MCF 10A (cell line): ENCODE results near the gene RRAS. TPM values are rescaled to one million over a fixed set of nuclear protein-coding genes. Genes with fewer than 3 reads are reported as not detected.

Experiments
- BruUV-seq: library from RNA; stranded (reverse); fragments of 400-500 nt; replicated peaks from 2 replicates; lab custom pipeline; 2021; lab: Mats Ljungman, UMichigan
- CTCF ChIA-PET: fragments of 300-600 bp; sonication (Branson Sonifier 250); formaldehyde crosslinking; extraction: SDS; loops from one replicate; lab custom pipeline; 2021; ENCODE audit warnings: antibody characterized with exemption, inconsistent platforms; lab: Yijun Ruan, JAX
- POLR2A ChIA-PET: fragments of 300-600, 350-650 bp; sonication (Branson Sonifier 250); formaldehyde crosslinking; extraction: SDS; loops from one replicate; lab custom pipeline; 2020; ENCODE audit warnings: antibody characterized with exemption, inconsistent platforms; lab: Yijun Ruan, JAX
- DNase-seq: peaks from one replicate; pipeline ENCODE4 v3.0.0-alpha.2; 2018; ENCODE audit not compliant: unreplicated experiment
- H3K27ac Mint-ChIP-seq: one replicate; pipeline ENCODE4 v1.8.0; 2022; ENCODE audit warnings: mild to moderate bottlenecking, low read depth, mixed read lengths; ENCODE audit not compliant: unreplicated experiment
- H3K27me3 Mint-ChIP-seq: one replicate; pipeline ENCODE4 v1.8.0; 2022; ENCODE audit warnings: mixed read lengths; ENCODE audit not compliant: insufficient read depth, unreplicated experiment
- H3K36me3 Mint-ChIP-seq: one replicate; pipeline ENCODE4 v1.8.0; 2022; ENCODE audit warnings: mild to moderate bottlenecking, moderate library complexity, mixed read lengths; ENCODE audit not compliant: insufficient read depth, unreplicated experiment
- H3K4me1 Mint-ChIP-seq: one replicate; pipeline ENCODE4 v1.8.0; 2022; ENCODE audit warnings: mixed read lengths; ENCODE audit not compliant: insufficient read depth, unreplicated experiment
- H3K4me3 Mint-ChIP-seq: one replicate; pipeline ENCODE4 v1.8.0; 2022; ENCODE audit warnings: mild to moderate bottlenecking, moderate library complexity, mixed read lengths; ENCODE audit not compliant: unreplicated experiment
- H3K9me3 Mint-ChIP-seq: one replicate; pipeline ENCODE4 v1.8.0; 2022; ENCODE audit warnings: mixed read lengths; ENCODE audit not compliant: unreplicated experiment
- CTCF ChIP-seq: fragments of 200-600 bp; IDR thresholded peaks from one replicate; pipeline ENCODE4 v1.8.0; 2022; ENCODE audit warnings: antibody characterized with exemption, mild to moderate bottlenecking; ENCODE audit not compliant: unreplicated experiment
- intact Hi-C: fragments of 100-400 bp; cut with micrococcal nuclease; formaldehyde crosslinking; loops from 2 replicates; pipeline ENCODE4 v1.14.1; 2022
- total RNA-seq: library from RNA; stranded (reverse); gene quantifications from 2 replicates; pipeline ENCODE4 v1.2.3, GENCODE V29; 2022

The RRAS gene
- total RNA-seq, 1 experiment from 2014 or later: 37.6 TPM

GRCh38 chr19:49665036-49665350 lies 25.1 kb upstream of the RRAS start:
- H3K9me3 Mint-ChIP-seq: no peaks in the 10 kb centered on the region
- CTCF ChIA-PET: interaction anchor here (0.7 to 1.7 kb wide), 5 partner anchors 8 to 132 kb away, joined by 3 to 5 read pairs (median 3); no protein-coding TSS in a partner anchor
- H3K4me1 Mint-ChIP-seq: peaks cover 17% of the 10 kb centered on the region
- H3K27me3 Mint-ChIP-seq: no peaks in the 10 kb centered on the region
- H3K36me3 Mint-ChIP-seq: peaks cover 38% of the 10 kb centered on the region
- no TSS peak for BruUV-seq
- peak; percentile 9 for DNase-seq
- peak overlapping the region; percentile 91 for H3K27ac Mint-ChIP-seq
- no peak for TF ChIP-seq CTCF
- peak overlapping the region; percentile 91 for H3K4me3 Mint-ChIP-seq
- intact Hi-C loops: loop anchor here (1.0 kb wide), 1 partner anchor 23 kb away; the partner anchor contains the start of gene SCAF1
- POLR2A ChIA-PET: interaction anchor here (0.7 to 11.4 kb wide), 26 partner anchors 10 to 1031 kb away, joined by 3 to 167 read pairs (median 6); partner anchors contain the start of genes AKT1S1, ALDH16A1, AP2A1 and NOSIP

- peaks cover 42% of the 10 kb centered on the region for H3K36me3 Mint-ChIP-seq
- H3K9me3 Mint-ChIP-seq: no peaks in the 10 kb centered on the region
- H3K4me3 Mint-ChIP-seq: peak overlapping the region; percentile 91
- peaks cover 17% of the 10 kb centered on the region for H3K4me1 Mint-ChIP-seq
- TF ChIP-seq CTCF: no peak
- H3K27ac Mint-ChIP-seq: peak overlapping the region; percentile 91
- intact Hi-C loops: loop anchor here (1.0 kb wide), 1 partner anchor 22 kb away; the partner anchor contains the start of gene SCAF1
- CTCF ChIA-PET: interaction anchor here (0.6 to 1.7 kb wide), 8 partner anchors 8 to 132 kb away, joined by 3 to 5 read pairs (median 3); no protein-coding TSS in a partner anchor
- POLR2A ChIA-PET: interaction anchor here (0.7 to 11.4 kb wide), 27 partner anchors 9 to 1030 kb away, joined by 3 to 167 read pairs (median 5); partner anchors contain the start of genes AKT1S1, ALDH16A1, AP2A1 and NOSIP
- peak; percentile 96 for DNase-seq
- no TSS peak for BruUV-seq
- H3K27me3 Mint-ChIP-seq: no peaks in the 10 kb centered on the region
Observed at GRCh38 chr19:49664171-49665035, 24.5 kb upstream of the RRAS start.

GRCh38 chr19:49663224-49663623 lies 23.3 kb upstream of the RRAS start:
- no peaks in the 10 kb centered on the region for H3K27me3 Mint-ChIP-seq
- peaks cover 17% of the 10 kb centered on the region for H3K4me1 Mint-ChIP-seq
- no peak for DNase-seq
- H3K9me3 Mint-ChIP-seq: no peaks in the 10 kb centered on the region
- ChIA-PET POLR2A (interaction anchor here (0.7 to 11.4 kb wide), 8 partner anchors 8 to 385 kb away, joined by 3 to 167 read pairs (median 8); partner anchors contain the start of genes PRMT1, RRAS and SCAF1), CTCF (no interaction called here)
- TF ChIP-seq CTCF: no peak
- no TSS peak for BruUV-seq
- intact Hi-C loops: no loop called here
- no peak overlapping the region for H3K27ac Mint-ChIP-seq
- peak overlapping the region; percentile 91 for H3K4me3 Mint-ChIP-seq
- peaks cover 37% of the 10 kb centered on the region for H3K36me3 Mint-ChIP-seq

GRCh38 chr19:49662011-49662410 lies 22.1 kb upstream of the RRAS start:
- ChIA-PET CTCF (no interaction called here), POLR2A (interaction anchor here (2.0 to 11.4 kb wide), 2 partner anchors 14 to 20 kb away, joined by 7 to 167 read pairs; partner anchors contain the start of genes RRAS and SCAF1)
- Mint-ChIP-seq H3K4me1 (peaks cover 14% of the 10 kb centered on the region), H3K27me3 (no peaks in the 10 kb centered on the region), H3K9me3 (no peaks in the 10 kb centered on the region), H3K27ac (no peak overlapping the region), H3K36me3 (peaks cover 37% of the 10 kb centered on the region), H3K4me3 (no peak overlapping the region)
- intact Hi-C loops: no loop called here
- DNase-seq: no peak
- TSS peak; percentile 21 for BruUV-seq
- TF ChIP-seq CTCF: no peak
